Cardiac muscle cell (in vitro differentiated cells and primary cell): ENCODE results near the gene KRT84. TPM values are rescaled to one million over a fixed set of nuclear protein-coding genes. Genes with fewer than 3 reads are reported as not detected.

Experiments
- DNase-seq, 2 donors: peaks; one replicate each; pipeline versions ENCODE4 v3.0.0 to v3.0.0-alpha.2; 2010 to 2017; ENCODE audit warnings: low read depth in 1 of 2, low spot score in 1 of 2
- H3K27ac ChIP-seq: fragments of 200-600 bp; sonication (generic); 2 replicates; pipeline ENCODE4 v1.5.1; 2016
- H3K27me3 ChIP-seq: fragments of 200-600 bp; sonication (generic); 2 replicates; pipeline ENCODE4 v1.6.0; 2016; ENCODE audit warnings: control low read depth
- H3K36me3 ChIP-seq: fragments of 200-600 bp; sonication (generic); 2 replicates; pipeline ENCODE4 v1.5.1; 2016; ENCODE audit warnings: control low read depth
- H3K4me1 ChIP-seq: fragments of 200-600 bp; sonication (generic); 2 replicates; pipeline ENCODE4 v1.8.1; 2017; ENCODE audit warnings: low read depth, mild to moderate bottlenecking, mixed run types
- H3K4me3 ChIP-seq: fragments of 200-600 bp; sonication (generic); 2 replicates; pipeline ENCODE4 v1.5.1; 2016; ENCODE audit warnings: mild to moderate bottlenecking
- H3K9me3 ChIP-seq: fragments of 200-600 bp; sonication (generic); 2 replicates; pipeline ENCODE4 v1.5.1; 2017; ENCODE audit warnings: low read depth, mild to moderate bottlenecking, control low read depth
- polyA plus RNA-seq: library from polyadenylated mRNA; unstranded; fragments of >200 nt; fragmentation: Nextera tagmentation; extraction: Ambion mirVana; gene quantifications from 2 replicates; pipeline ENCODE4 v1.2.1, GENCODE V29; 2016
- total RNA-seq: library from RNA; depleted of rRNA; stranded (reverse); fragments of >200 nt; gene quantifications from 2 replicates; pipeline ENCODE4 v1.2.3, GENCODE V29; 2016
- TF ChIP-seq, protein P1 (sequence below): IDR thresholded peaks from 2 replicates; pipeline ENCODE4 v1.5.1; 2012; ENCODE audit warnings: low read depth, mild to moderate bottlenecking, low read length

Gene KRT84
- total and polyA plus RNA-seq, 2 experiments from 2014 or later, result not detected

DNA sequence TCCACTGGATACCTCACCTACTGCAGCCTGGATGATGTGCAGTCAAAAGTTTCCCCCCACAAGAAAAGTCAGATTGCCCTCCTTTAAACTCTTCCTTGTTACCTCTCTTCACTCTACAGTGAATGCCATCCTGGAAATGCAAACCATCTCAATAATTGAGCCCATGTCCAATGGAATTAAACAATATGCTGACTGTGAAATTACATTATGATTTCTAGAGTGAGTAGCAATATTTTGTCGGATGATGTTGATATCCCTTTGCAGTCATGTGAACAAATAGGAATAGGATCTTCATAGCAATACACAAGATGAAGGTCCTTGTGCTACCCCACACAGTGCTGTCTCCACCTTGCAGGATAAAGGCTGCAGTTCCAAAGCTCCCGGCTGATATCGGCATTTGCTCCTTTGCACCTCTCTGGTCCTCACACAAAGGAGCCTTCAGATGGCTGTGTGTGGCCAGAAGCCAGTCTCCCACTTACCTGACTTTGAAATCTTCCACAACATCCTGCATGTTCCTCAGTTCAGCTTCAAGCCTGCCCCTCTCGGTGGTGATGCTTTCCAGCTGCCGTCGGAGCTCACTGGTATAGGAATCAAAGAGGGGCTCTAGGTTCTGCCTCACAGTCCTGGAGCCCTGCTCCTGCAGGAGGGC is 47.2 kb upstream of the KRT84 start:
- Histone ChIP-seq H3K4me1 (peaks cover 9% of the 10 kb centered on the region), H3K9me3 (no peaks in the 10 kb centered on the region), H3K27ac (no peak overlapping the region), H3K27me3 (peaks cover 44% of the 10 kb centered on the region), H3K4me3 (no peak overlapping the region), H3K36me3 (no peaks in the 10 kb centered on the region)
- DNase-seq, result no peak
- TF ChIP-seq, protein P1, sequence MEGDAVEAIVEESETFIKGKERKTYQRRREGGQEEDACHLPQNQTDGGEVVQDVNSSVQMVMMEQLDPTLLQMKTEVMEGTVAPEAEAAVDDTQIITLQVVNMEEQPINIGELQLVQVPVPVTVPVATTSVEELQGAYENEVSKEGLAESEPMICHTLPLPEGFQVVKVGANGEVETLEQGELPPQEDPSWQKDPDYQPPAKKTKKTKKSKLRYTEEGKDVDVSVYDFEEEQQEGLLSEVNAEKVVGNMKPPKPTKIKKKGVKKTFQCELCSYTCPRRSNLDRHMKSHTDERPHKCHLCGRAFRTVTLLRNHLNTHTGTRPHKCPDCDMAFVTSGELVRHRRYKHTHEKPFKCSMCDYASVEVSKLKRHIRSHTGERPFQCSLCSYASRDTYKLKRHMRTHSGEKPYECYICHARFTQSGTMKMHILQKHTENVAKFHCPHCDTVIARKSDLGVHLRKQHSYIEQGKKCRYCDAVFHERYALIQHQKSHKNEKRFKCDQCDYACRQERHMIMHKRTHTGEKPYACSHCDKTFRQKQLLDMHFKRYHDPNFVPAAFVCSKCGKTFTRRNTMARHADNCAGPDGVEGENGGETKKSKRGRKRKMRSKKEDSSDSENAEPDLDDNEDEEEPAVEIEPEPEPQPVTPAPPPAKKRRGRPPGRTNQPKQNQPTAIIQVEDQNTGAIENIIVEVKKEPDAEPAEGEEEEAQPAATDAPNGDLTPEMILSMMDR, result no peak

DNA sequence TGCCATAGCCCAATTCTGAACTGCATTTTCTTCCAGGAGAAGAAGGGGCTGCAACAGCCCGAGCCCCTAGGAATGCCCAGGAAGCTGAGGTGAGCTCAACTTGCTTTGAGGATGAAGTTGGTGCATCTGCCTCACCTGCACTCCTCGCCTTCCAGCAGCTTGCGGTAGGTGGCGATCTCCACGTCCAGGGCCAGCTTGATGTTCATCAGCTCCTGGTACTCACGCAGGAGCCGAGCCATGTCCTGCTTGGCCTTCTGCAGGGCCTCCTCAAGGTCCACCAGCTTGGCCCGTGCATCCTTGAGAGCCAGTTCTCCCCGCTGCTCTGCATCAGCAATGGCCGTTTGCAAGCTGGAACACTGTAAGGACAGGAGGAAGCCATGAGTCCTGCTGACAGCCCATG is 42.7 kb upstream of the KRT84 start:
- DNase-seq, result no peak
- no peaks in the 10 kb centered on the region for H3K36me3 ChIP-seq
- no peaks in the 10 kb centered on the region for H3K9me3 ChIP-seq
- TF ChIP-seq, protein P1, result no peak
- H3K4me1 ChIP-seq, result no peaks in the 10 kb centered on the region
- no peak overlapping the region for H3K4me3 ChIP-seq
- no peak overlapping the region for H3K27ac ChIP-seq
- peaks cover 44% of the 10 kb centered on the region for H3K27me3 ChIP-seq

DNA sequence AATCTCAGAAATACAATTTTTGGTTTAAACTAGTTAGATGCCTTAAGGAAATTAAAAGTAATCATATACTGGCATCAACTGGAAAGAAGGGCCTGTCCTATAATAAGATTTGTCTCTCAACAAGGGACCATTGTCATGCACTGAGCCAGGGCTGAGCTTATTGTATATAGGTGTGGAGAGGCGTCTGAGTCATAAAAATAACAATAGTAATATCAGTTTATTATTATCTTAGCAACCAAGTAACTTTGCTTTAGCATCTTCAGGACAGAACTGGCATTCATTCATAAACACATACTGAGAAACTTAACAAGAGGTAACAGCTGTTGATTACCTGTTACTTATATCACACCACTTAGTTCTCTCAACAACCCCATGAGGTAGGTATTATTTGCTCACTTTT is 41.6 kb upstream of the KRT84 start:
- Histone ChIP-seq H3K27ac (no peak overlapping the region), H3K4me1 (no peaks in the 10 kb centered on the region), H3K36me3 (no peaks in the 10 kb centered on the region), H3K9me3 (no peaks in the 10 kb centered on the region), H3K4me3 (no peak overlapping the region), H3K27me3 (peaks cover 35% of the 10 kb centered on the region)
- DNase-seq, result no peak
- TF ChIP-seq, protein P1, result no peak

DNA sequence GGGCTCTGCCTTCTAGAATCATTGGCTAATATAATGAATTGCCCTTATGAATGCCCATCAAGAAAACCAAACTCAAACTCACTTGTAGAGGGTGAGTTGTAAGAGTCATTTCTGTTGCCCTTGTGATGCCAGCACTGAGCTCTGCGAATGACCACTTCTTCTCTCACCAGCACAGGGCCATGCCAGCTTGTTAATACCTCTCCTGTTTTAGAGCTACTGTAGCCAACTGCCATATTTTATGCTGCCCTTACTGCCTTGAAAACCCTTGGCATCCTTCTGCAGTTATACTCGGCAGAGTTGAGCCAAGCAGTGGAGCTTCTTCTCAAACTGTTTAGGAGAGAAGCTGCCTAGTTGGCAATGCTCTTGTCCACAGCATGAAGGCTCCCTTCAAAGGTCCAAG is 40.6 kb upstream of the KRT84 start:
- Histone ChIP-seq H3K4me1 (no peaks in the 10 kb centered on the region), H3K27ac (no peak overlapping the region), H3K27me3 (peaks cover 29% of the 10 kb centered on the region), H3K9me3 (no peaks in the 10 kb centered on the region), H3K4me3 (no peak overlapping the region), H3K36me3 (no peaks in the 10 kb centered on the region)
- TF ChIP-seq, protein P1, result no peak
- DNase-seq, result no peak

DNA sequence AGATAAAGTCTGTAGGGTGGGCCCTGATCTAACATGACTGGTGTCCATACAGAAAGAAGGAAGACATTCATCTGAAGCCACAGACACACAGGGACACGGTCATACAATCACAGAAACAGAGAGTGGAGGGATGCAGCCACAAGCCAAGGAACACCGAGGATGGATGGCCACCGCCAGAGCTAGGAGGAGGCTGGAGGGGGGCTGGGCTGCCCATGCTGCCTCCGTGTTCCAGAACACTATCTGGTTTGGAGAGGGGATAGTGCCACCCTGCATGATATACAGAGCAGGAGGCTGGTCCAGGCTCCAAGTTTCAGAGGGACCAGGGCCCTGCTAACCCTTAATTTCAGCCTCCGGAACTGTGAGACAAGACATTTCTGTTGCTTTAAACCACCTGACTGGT is 40.0 kb upstream of the KRT84 start:
- TF ChIP-seq, protein P1, result no peak
- DNase-seq, result no peak
- no peak overlapping the region for H3K4me3 ChIP-seq
- H3K27ac ChIP-seq, result no peak overlapping the region
- peaks cover 24% of the 10 kb centered on the region for H3K27me3 ChIP-seq
- H3K4me1 ChIP-seq, result no peaks in the 10 kb centered on the region
- H3K36me3 ChIP-seq, result no peaks in the 10 kb centered on the region
- no peaks in the 10 kb centered on the region for H3K9me3 ChIP-seq
